ENCODE data around the gene MBNL3.

- TF ChIP-seq, protein P1, sequence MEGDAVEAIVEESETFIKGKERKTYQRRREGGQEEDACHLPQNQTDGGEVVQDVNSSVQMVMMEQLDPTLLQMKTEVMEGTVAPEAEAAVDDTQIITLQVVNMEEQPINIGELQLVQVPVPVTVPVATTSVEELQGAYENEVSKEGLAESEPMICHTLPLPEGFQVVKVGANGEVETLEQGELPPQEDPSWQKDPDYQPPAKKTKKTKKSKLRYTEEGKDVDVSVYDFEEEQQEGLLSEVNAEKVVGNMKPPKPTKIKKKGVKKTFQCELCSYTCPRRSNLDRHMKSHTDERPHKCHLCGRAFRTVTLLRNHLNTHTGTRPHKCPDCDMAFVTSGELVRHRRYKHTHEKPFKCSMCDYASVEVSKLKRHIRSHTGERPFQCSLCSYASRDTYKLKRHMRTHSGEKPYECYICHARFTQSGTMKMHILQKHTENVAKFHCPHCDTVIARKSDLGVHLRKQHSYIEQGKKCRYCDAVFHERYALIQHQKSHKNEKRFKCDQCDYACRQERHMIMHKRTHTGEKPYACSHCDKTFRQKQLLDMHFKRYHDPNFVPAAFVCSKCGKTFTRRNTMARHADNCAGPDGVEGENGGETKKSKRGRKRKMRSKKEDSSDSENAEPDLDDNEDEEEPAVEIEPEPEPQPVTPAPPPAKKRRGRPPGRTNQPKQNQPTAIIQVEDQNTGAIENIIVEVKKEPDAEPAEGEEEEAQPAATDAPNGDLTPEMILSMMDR (IDR thresholded peaks at IDR 0.05) = no peak
- TF ChIP-seq POLR2A (IDR thresholded peaks at IDR 0.05) (no peak), POLR2AphosphoS5 (IDR thresholded peaks at IDR 0.05) (no peak)
Observed at GRCh38 chrX:132367984-132368383, 120.9 kb downstream of the MBNL3 start.
